Kidney epithelial cell (primary cell): ENCODE measurements around the gene ZCCHC24. TPM values are rescaled to one million over a fixed set of nuclear protein-coding genes. Genes with fewer than 3 reads are reported as not detected.

Source experiments
- DNase-seq: peaks from one replicate; pipeline ENCODE4 v3.0.0-alpha.2; 2010; ENCODE audit warnings: low read depth
- H3K27me3 ChIP-seq: 2 replicates; pipeline ENCODE4 v1.6.0; 2011; ENCODE audit warnings: low read length; ENCODE audit not compliant: control insufficient read depth, insufficient read depth
- H3K36me3 ChIP-seq: 2 replicates; pipeline ENCODE4 v1.5.1; 2011; ENCODE audit warnings: low read length; ENCODE audit not compliant: control insufficient read depth, insufficient read depth
- H3K4me3 ChIP-seq: 2 replicates; pipeline ENCODE4 v1.5.1; 2011; ENCODE audit warnings: low read depth, mild to moderate bottlenecking, control low read depth, low read length
- total RNA-seq: library from RNA; depleted of rRNA; stranded (reverse); fragments of >200 nt; gene quantifications from 2 replicates; pipeline ENCODE4 v1.2.3, GENCODE V29; 2015
- TF ChIP-seq, protein P1 (sequence below): IDR thresholded peaks from 2 replicates; pipeline ENCODE4 v1.5.1; 2011; ENCODE audit warnings: mild to moderate bottlenecking, moderate library complexity, low read length, control low read depth, inconsistent platforms; ENCODE audit not compliant: insufficient read depth, poor library complexity, severe bottlenecking

ZCCHC24 gene
- total RNA-seq, 1 donor from 2014 or later = 6.2 TPM

DNA sequence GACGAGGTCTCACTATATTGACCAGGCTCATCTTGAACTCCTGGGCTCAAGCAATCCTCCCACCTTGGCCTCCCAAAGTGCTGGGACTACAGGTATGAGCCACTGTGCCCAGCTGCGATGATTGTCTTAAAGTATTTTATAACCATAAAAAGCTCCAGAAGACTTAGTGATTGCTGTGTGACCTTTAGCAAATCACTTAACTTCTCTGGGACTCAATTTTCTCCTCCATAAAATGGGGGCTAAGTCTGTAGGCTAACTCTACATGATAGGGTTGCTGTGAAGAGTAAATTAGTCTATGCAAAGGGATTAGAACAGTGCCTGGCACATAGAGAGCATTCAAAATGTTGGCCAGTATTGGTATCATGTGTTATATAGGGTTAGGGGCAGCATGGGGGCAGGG is 55.4 kb downstream of the ZCCHC24 start:
- TF ChIP-seq, protein P1, sequence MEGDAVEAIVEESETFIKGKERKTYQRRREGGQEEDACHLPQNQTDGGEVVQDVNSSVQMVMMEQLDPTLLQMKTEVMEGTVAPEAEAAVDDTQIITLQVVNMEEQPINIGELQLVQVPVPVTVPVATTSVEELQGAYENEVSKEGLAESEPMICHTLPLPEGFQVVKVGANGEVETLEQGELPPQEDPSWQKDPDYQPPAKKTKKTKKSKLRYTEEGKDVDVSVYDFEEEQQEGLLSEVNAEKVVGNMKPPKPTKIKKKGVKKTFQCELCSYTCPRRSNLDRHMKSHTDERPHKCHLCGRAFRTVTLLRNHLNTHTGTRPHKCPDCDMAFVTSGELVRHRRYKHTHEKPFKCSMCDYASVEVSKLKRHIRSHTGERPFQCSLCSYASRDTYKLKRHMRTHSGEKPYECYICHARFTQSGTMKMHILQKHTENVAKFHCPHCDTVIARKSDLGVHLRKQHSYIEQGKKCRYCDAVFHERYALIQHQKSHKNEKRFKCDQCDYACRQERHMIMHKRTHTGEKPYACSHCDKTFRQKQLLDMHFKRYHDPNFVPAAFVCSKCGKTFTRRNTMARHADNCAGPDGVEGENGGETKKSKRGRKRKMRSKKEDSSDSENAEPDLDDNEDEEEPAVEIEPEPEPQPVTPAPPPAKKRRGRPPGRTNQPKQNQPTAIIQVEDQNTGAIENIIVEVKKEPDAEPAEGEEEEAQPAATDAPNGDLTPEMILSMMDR = no peak
- H3K4me3 ChIP-seq = no peak overlapping the region
- peaks cover 2% of the 10 kb centered on the region for H3K27me3 ChIP-seq
- H3K36me3 ChIP-seq = no peaks in the 10 kb centered on the region
- DNase-seq = no peak

DNA sequence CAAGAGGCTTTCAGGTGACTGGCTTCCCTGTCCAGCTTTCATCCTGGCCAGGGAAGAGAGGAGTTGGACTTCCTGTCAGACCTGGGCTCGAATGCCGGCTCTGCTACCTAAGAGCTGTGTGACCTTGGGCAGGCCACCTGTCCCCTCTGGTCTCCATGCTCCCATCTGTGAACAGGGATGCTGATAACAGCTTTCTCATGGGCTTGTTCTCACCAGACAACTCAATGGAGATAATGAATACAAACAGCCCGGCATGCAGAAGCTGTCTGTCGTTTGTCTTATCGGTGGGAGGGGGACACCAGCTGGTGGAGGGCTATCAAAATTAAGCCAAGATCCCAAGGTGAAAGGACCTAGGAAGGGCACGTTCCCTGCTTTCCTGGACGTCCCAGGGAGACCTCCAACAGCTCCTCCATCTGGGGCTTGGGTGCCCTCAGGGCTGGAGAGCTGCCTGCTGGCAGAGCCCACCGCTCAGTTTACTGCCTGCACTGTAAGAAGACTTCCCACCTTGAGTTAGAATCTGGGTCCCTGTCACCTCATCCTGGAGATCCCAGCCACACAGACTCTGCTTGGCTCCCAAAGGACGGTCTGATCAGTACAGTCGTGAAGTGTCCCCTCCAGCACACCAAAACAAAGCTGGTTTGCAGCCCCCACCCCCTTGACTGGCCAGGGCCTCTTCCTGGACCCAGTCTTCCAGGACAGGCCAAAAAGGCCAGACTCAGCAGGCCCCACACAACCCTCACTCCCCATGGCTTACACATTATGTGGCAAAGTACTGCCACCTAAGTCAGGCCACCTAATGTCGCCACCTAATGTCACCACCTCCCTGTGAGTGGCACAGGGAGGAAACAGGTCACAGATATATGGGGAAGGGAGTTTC is 57.2 kb downstream of the ZCCHC24 start:
- no peak for DNase-seq
- TF ChIP-seq, protein P1 = no peak
- H3K4me3 ChIP-seq = no peak overlapping the region
- no peaks in the 10 kb centered on the region for H3K36me3 ChIP-seq
- H3K27me3 ChIP-seq = peaks cover 2% of the 10 kb centered on the region

DNA sequence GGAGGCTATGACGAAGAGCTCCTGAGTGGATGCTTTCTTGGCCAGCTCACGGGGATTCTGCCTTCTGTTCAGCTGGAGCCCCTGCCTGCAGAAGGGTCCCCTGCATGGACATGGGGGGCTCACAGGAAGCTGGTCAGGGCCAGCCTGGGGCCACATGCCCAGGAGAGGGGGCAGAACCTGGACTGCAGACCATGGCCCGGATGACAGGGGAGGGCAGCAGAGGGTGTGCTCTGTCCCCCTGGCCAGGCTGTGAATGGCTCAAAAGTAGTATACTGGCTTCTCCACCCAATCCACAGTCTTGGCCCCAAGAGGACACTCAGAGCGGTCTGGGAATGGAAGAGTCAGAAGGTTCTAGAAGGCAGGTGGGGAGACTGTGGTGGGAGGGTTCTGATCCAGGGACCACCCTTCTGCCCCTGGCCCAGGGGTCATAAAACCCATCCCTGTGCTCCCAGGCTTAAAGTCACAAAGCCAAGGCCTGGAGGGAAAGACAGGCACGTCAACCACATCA is 57.9 kb downstream of the ZCCHC24 start:
- TF ChIP-seq, protein P1 = no peak
- Histone ChIP-seq H3K27me3 (peaks cover 2% of the 10 kb centered on the region), H3K36me3 (no peaks in the 10 kb centered on the region), H3K4me3 (no peak overlapping the region)
- no peak for DNase-seq

DNA sequence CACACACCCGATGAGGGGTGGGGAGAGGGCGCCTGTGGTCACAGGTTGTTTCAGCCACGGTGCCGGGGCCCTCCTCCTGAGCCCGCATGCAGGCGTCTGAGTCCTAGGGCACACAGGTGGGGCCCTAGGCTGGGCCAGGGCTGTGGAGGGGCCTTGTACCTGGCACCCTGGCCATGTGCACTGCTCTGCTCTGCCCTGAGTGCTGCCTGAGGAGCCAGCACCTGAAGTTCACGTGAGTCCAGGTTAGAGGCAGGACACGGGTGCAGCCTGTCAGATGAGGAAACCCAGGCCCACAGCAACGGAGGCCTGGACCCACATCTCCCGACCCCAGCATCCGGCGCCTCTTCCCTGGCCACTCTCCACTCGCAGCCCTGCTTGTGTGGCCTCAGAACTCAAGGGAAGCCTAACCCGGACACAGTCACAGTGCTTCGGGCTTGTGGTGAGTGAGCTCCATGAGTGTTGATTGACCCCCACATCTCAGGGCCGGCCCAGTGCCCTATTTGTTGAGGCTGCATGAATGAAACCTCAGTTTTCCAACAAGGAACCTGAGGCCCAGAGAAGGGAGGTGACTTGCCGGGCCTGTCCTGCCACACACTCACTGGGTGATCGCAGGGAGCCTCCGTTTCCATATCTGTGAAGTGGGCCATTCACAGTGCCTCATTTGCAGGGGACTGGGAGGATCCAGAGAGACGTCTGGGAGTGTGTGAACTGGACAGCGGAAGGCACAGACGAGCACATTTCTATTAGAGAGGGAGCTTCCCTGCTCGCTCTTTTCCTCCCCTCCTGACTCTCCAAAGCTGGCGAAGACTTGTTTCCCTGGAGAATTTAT is 58.6 kb downstream of the ZCCHC24 start:
- H3K4me3 ChIP-seq = no peak overlapping the region
- H3K27me3 ChIP-seq = peaks cover 2% of the 10 kb centered on the region
- H3K36me3 ChIP-seq = no peaks in the 10 kb centered on the region
- TF ChIP-seq, protein P1 = no peak
- DNase-seq = no peak

DNA sequence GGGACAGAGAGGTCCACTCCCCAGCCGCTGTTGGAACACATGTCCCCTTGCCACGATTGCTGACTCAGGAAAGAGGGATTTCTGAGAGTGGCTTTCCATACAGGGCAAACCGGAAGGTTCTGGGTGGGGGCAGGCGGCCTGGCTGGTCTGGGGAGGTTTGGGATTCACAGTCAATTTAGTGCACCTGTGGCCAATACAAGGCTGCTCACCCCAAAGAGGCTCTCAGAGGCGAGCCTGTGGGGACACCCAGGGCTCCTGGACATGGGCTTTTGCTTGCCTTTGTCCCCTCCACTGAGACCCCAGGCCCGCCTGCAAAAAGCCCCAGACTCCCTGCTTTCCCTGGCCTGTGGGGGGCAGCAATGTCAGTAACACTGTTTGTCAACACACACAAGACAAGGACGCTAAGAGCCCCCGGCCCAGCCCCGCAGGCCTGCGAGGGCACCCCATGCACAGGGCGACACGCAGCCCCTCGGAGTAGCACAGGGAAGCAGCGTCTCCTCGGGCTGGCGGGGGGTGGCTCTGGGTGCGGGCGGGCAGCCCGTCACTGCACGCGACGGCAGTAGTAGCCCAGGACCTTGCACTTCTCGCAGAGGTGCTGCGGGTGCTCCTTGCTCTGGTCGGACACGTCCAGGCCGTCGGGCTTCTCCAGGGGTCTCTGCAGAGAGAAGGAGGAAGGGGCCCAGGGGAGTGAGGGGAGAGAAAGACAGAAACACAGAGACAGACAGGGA is 59.5 kb downstream of the ZCCHC24 start:
- no peak overlapping the region for H3K4me3 ChIP-seq
- DNase-seq = no peak
- no peaks in the 10 kb centered on the region for H3K36me3 ChIP-seq
- TF ChIP-seq, protein P1 = no peak
- peaks cover 2% of the 10 kb centered on the region for H3K27me3 ChIP-seq
